GM19328 (cell line): Measurements from ENCODE around the gene TAS2R46.
"Not testable (repeated sequence)": the region's sequence is repeated elsewhere in the genome, so short reads cannot be mapped to it uniquely, and the experiment has no call there.

Experiments used
- ATAC-seq: cut with Tn5 transposase; IDR thresholded peaks from one replicate; pipeline ENCODE4 v1.9.1; 2021; ENCODE audit warnings: mild to moderate bottlenecking, moderate library complexity; ENCODE audit not compliant: unreplicated experiment

The TAS2R46 gene, protein sequence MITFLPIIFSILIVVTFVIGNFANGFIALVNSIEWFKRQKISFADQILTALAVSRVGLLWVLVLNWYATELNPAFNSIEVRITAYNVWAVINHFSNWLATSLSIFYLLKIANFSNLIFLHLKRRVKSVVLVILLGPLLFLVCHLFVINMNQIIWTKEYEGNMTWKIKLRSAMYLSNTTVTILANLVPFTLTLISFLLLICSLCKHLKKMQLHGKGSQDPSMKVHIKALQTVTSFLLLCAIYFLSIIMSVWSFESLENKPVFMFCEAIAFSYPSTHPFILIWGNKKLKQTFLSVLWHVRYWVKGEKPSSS

DNA sequence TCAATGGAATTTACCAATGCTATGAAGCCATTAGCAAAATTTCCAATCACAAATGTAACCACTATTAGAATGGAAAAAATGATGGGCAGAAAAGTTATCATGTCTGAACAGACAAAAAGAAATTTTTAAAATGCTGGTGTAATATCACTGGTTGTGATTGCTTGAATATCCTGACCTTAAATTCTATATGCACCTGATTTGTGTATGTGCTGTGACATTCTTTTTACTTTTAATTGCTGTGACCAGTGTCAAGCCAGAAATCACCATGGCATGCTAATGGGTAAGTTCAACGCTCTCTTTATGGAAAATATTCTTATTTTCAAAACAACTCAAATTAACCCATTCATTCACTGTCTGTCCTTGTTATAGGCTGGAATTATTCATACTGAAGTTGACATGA is at the start of gene TAS2R46:
TSS of gene TAS2R46 (minus strand) at position 101 of the 400 bp plus-strand sequence. CDS start at position 101, 0 bp downstream.
- ATAC-seq = not testable (repeated sequence)

- not testable (repeated sequence) for ATAC-seq
Observed at GRCh38 chr12:11111213-11111612, 49.1 kb upstream of the TAS2R46 start.

DNA sequence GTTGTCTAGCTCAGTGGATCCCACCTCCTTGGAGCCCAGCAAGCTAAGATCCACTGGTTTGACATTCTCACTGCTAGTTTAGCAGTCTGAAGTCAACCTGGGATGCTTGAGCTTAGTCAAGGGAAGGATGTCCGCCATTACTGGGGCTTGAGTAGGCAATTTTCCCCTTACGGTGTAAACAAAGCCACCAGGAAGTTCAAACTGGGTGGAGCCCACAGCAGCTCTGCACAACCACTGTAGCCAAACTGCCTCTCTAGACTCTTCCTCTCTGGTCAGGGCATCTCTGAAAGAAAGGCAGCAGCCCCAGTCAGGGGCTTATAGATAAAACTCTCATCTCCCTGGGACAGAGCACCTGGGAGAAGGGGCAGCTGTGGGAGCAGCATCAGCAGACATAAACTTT is 46.8 kb upstream of the TAS2R46 start:
- no peak for ATAC-seq

DNA sequence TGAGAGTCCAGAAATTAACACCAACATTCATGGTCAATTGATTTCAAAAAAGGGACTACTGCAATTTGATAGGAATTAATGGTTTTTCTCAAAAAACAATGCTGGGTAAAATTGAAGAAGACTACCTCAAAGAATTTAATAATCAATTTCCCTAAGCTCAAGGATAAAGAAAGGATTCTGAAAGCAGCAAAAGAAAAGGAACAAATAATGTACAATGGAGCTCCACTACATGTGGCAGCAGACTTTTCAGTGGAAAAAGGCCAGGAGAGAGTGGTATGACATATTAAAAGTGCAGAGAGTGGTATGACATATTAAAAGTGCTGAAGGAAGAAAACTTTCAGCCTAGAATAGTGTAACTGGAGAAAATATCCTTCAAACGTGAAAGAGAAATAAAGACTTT is 45.6 kb upstream of the TAS2R46 start:
- ATAC-seq = no peak

DNA sequence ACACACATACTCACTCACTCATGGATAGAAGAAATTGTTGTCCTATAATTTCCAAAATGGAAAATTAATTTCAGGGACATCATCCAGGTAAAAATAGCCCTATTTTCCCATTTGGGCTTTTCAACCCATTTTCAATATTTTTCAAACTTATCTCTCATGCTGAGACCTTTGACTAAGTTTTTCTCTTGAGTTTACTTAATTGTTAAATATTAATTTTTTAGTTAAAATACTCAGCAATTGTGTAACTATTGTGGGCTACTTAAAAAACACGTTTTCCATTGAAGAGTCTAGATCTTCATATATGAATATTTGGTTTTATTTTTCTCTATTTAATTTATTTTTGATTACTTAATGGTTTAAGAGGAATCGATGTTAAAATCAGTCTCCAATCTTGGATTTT is 44.2 kb upstream of the TAS2R46 start:
- no peak for ATAC-seq

- no peak for ATAC-seq
Observed at GRCh38 chr12:11105546-11105945, 43.5 kb upstream of the TAS2R46 start.

DNA sequence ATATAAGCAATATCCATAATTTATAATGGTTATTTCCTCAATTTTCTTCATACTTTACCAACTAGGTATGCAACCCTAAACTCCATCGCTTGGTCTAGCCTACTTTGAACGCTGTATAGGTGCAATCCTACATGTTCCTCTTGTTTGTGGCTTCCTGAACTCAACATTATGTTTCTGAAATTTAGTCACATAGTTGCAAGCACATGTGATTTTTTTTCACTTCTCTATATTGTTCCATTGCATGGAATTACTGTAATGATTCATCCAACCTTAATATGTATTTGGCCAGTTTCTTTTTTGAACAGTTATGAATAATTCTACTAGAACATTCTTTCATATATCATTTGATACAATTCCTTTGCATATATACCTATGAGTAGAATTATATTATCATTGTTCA is 32.8 kb upstream of the TAS2R46 start:
- not testable (repeated sequence) for ATAC-seq

GRCh38 chr12:11092128-11092527 is 30.0 kb upstream of the TAS2R46 start, which contains the start of gene TAS2R43:
TAS2R43 (minus strand) TSS chr12:11092313; CDS start chr12:11092229, 84 bp downstream.
- no peak for ATAC-seq

DNA sequence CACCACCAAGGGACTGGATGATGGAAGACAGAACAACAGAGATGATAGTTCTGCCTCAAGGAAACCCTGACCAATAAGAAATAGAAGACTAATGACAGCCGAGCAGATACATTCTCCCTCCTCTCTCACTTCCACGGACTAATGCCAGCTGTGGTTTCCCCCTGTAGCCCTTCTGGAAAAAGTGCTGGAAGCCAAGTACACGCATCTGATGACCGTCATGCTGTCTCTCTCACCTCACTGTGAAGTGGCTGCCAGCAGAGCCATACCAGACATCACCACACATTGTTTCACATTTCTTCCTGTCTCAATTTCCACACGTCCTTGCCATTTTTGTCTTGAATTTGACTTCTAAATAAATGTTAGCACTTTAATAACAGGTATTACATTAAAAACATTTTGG is 27.2 kb upstream of the TAS2R46 start:
- no peak for ATAC-seq

DNA sequence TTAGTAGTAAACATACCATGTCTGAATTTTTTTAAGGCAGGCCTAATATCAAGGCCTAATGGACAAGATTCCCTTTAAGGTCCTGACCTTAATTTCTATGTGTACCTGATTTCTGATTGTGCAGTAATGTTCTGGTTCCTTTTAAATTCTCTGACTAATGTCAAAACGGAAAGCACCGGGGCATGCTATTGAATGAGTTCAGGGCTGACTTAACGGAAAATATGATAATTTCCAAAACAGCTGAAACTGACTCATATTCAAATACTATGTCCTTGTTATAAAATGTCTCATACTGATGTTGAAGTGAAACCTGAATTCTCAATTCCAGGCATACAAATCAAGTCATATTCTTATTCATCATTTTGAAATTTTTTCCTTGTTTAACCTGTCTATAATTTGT is 23.3 kb upstream of the TAS2R46 start:
- no peak for ATAC-seq

DNA sequence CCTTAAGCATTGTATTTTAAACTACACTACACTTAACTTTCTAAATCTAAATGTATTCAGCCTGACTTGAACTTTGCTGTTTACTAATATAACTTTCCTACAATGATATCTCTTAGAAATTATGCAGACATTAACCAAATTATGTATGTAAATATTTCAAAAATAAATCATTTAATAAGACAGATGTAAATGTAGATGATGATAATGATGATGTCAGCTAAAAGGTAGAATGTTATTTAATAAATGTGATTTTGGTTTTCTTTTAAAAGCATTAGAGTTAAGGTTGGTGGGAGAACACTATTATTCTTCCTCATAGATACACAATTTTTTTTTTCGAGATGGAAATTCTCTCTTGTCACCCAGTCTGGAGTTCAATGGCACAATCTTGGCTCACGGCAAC is 19.9 kb upstream of the TAS2R46 start:
- ATAC-seq = no peak

DNA sequence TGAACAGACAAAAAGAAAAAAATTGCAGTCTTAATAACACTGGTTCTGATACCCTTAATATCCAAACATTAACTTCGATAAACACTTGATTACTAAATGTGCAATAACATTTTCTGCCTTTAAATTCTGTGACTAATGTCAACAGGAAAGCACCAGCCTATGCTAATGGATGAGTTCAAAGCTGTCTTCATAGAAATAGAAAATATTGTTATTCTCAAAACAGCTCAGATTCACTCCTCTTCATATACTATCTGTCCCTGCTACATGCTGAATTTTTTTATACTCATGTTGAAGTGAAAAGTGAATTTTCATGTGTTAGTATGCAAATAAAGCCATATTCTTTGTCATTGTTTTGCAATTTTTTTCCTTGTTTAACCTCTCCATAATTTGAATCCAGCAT is 16.2 kb upstream of the TAS2R46 start:
- no peak for ATAC-seq

- ATAC-seq = no peak
Observed at GRCh38 chr12:11075642-11076041, 13.5 kb upstream of the TAS2R46 start.

GRCh38 chr12:11071414-11071813 is 9.3 kb upstream of the TAS2R46 start:
- no peak for ATAC-seq

- no peak for ATAC-seq
Observed at GRCh38 chr12:11070999-11071398, 8.9 kb upstream of the TAS2R46 start.

- ATAC-seq = no peak
Observed at GRCh38 chr12:11069854-11070365, 7.8 kb upstream of the TAS2R46 start.

- no peak for ATAC-seq
Observed at GRCh38 chr12:11067514-11067913, 5.4 kb upstream of the TAS2R46 start.

GRCh38 chr12:11059784-11060183 is 2.3 kb downstream of the TAS2R46 start:
- ATAC-seq = no peak

- ATAC-seq = no peak
Observed at GRCh38 chr12:11059041-11059440, 3.1 kb downstream of the TAS2R46 start.

- no peak for ATAC-seq
Observed at GRCh38 chr12:11055306-11055705, 6.8 kb downstream of the TAS2R46 start.

DNA sequence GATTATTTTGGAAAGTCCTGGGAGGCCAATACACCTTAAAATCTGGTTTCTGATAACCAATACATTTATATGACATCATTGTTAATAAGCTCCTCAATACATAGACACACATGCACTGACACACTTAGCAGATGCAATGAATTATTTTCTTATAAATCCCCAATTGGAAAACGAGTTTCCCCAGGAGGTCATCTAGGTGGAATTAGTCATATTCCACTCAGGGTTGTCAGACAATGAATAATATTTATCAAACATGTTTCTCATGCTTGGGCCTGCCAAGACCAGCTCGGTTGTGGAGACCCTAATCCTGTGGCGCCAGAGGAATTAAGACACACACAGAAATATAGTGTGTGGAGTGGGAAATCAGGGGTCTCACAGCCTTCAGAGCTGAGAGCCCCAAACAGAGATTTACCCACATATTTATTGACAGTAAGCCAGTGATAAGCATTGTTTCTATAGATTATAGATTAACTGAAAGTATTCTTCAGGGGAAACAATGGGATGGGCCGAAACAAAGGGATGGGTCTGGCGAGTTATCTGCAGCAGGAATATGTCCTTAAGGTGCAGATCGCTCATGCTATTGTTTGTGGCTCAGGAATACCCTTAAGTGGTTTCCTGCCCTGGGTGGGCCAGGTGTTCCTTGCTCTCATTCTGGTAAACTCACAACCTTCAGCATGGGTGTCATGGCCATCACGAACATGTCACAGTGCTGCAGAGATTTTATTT is 12.1 kb downstream of the TAS2R46 start:
- not testable (repeated sequence) for ATAC-seq

- not testable (repeated sequence) for ATAC-seq
Observed at GRCh38 chr12:11041366-11041765, 20.7 kb downstream of the TAS2R46 start.
